ENCODE results near the gene B3GALT5.
A peak's percentile ranks its signal among the peaks of the same experiment; 100 is the strongest.

Gene B3GALT5

DNA sequence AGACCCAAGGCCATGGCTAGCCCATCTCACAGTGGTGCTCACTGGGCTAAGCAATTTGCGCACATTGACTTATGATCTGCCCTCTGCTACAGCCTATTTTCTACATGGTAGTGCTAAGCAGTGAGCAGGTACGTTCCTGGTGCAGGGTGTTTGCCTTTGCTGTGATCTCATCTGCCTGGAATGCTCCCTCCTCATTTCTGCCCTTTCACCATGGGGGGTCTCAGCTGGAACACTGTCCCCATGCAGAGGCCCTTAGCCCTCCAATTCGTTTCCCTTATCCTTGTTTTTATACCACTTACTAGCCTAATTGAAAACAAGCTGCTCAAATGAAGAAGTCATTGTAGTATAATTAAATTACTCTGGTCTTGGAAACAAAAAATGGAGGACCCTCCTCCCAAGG, 2.0 kb upstream of the B3GALT5 start:
- peak; percentile 80 for DNase-seq

DNA sequence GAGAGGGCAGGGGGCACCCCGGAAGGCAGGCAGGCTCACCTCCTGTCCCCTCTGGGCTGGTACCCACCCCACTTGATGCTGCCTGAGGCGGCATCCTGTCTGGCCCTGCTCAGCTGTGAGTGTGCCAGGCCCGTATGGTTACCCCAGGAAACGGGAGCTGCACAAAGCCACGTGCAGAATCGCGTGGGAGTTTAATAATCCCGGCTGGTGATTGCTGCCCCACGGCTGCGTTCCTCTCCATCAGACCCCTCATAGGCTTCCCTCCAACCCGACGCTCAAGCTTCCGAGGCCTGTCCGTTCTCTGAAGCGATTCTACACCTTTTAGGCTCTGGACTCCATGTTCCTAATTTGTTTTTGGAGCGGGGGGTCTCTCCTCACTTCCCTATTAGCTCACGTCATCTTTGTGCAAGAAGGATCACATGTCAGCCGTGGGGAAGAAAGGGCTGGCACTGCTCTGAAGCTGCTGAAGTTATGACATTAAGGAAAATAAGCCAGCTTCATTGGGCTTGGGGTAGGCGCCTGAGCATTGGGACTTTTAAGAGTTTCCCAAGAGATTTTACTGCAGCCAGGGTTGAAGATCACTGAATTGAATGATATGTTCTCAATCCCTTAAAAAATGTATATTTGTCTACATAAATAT, 1.1 kb upstream of the B3GALT5 start:
- DNase-seq: peak; percentile 67

DNA sequence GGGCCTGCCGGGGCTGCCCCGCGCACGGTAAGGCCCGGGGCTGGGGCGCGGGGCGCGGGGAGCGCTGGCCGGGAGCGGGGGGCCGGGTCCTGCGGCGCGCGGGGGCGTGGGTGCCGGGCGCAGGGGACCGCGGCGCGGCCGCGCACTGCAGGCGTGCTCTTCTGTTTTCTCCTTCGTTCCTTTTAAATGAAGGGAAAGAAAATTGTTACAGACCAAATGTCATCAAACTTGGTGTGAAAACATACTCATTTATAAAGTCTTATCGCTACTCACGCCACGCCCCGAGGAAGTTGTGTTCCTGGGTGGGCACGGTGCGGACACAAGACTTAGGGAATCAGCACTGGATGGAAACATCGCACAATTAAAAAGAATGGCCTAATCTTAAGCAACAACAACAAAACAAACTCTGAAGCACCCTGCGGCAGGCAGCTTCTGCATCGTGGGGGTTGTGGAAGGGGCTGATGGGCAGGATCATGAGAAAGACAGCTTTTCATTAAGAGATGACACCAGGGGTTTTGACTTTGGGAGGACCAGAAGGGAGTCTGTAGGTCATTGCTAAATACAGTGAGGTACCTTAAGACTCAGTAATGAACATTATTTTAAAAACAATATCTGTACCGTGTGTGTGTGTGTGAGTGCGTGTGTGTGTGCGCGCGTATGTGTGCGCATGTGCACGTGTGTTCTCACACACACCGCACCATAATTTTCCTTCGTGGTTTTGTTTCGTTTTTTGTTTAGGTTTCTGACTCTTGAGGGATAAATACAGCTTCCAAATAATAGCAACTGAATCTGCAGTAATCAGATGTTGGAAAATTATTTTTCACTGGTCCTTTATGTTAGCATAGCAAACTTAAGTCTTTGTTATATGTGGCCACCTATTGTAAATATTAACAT, 548 bp downstream of the B3GALT5 start:
- DNase-seq: peak; percentile 58

DNA sequence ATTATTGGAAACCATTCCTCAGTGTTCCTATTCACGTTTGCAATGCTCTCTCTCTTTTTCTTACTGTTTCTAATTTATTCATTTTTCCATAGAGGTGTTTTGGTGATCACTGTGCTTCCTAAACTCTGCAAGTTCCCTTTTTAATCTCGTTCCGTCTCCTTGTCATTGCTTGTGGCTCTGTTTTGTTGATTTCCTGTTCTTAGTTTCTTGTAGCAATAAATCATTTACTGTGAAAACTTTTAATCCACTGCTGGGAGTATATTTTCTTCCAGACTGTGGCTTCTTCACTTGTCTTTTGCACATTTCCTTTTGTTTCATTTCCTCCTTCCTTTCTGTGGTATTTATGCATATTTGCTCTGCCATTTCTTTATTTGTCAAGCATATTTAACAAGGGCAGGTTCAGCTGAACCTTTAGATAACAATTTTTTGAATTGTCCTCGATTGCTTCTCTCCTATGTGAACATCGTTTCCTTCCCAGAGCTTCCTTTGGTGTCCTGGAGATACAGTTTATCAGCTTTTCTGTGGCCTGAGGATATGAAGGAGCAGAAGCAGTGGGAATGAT, 3.6 kb downstream of the B3GALT5 start:
- DNase-seq: no peak

DNA sequence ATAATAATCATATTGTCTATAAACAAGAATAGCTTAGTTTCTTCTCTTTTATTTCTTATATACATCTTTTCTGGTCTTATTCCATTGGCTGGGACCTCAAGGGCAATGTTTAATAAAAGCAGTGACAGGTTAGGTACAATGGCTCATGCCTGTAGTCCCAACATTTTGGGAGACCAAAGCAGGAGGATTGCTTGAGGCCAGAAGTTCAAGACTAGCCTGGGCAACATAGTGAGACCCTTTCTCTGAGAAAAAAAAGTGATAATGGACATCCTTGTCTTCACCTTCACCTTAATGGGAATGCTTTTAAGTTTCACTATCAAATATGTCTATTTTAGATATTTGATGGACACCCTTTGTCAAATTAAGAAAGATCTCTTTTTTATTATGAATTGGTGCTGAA, 8.1 kb downstream of the B3GALT5 start:
- no peak for DNase-seq

DNA sequence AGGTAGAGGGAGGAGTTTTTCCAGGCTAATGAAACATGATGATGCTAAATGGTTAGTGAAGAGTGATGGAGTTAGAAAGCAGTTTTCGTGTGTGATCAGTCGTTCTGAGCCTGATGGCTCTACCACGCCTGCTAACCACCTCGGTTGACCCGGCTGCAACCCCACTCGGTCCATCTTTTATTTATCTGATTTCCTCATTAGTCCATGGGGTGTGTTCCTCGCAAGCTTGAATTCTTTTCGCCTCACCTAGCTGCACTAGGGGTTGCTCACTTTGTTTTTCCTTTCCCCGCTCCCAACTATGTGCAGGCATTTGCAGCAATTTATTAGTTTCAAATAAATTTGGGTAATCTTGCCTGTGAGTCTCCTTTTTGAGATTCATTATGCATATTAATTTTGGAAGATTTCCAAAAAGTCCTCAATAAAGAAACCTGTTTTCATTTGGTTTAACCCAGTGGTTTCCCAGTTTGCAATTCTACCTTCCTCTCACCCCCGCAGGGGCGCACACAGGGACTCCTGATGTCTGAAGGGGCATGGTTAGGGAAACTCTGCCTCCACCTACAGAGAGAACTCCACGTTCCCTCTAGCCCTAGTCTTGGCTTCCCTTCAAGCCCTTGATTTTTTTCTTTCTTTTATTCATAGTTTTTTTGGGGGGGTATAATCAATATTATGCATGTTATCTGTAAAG, 12.6 kb downstream of the B3GALT5 start:
- DNase-seq: no peak

DNA sequence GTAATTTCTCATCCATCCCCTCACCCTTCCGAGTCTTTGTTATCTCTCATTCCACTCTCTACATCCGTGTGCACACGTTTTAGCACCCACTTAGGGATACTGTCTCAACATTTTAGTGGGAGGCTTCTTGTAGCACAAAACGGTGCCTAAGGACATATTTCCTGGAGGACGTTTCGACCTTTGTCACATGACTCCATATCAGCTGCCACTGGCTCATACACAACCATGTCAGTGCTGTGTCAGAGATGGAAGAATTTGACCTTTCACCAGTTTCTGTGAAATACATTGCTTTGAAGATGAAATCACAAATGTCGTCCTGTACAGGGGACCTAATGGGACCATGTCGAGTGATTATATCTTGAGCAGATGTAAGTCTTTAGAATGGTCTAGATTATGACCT, 15.6 kb downstream of the B3GALT5 start:
- DNase-seq: no peak

DNA sequence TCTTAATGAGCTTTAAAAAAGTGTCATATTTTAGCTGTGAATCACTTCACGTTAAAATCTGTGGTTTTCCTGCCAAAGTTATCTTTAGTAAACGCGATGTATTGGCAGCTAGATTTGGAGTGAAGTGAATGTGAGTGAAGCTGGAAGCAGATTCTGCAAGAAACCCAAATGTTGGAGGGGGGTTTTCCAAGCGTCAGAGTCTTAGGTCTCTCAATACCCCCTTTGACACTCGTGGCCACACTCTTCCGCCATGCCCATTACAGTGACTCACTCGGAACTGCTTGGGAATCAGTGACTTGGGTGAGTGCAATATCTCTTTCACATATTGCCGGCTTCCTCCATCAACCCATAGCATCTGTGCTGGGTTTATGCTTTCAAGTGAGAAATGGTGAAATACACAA, 17.5 kb downstream of the B3GALT5 start:
- no peak for DNase-seq

DNA sequence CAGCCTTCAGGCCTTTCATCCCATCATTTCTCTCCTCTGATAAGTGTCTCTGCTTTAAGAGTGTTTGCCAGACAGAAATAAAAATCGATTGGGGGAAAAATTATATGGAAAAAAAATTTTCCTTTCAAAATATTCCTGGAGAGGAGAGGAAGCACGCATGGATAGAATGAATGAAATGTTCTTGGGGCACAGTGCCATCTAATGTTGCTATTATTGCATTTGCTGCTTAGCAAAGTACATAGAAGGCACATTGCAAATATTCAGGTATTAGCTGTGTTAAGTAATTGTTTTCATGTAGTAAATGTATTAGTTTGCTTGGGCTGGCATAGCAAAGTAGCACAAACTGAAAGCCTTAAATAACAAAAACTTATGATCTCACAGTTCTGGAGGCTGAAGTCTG, 18.1 kb downstream of the B3GALT5 start:
- peak; percentile 50 for DNase-seq

DNA sequence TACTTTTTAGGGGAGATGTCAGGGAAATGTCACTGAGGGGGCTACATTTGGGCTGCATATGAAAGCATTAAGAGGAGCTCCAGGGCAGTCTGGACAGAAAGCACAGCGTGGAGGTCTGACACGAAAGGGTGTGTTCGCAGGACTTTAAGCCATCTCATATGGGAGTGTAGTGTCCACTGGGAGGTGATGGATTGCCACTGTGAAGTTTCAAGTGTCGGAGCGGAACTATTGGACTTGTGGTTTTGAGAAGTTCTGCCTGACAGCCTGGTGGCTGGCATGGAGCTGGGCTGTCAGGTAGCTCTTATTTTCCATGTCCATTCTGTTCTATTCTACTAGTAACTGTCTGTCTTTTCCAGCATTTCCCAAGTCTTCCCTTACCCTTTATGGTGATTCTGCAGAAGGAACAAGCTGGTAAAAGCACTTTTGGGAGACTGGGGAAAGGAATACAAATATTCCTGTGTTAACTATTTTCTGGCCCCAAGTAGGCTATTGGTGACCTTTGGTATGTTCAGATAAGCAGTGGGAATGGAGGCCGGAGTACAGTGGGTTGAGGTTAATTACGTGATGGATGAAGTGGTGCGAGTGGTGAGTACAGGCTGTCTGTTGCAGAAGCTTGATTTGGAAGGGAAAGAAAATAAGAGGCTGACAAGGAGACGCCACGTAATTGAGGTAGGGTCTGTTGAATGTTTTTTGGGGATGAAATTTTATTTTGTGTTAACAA, 19.3 kb downstream of the B3GALT5 start:
- no peak for DNase-seq

DNA sequence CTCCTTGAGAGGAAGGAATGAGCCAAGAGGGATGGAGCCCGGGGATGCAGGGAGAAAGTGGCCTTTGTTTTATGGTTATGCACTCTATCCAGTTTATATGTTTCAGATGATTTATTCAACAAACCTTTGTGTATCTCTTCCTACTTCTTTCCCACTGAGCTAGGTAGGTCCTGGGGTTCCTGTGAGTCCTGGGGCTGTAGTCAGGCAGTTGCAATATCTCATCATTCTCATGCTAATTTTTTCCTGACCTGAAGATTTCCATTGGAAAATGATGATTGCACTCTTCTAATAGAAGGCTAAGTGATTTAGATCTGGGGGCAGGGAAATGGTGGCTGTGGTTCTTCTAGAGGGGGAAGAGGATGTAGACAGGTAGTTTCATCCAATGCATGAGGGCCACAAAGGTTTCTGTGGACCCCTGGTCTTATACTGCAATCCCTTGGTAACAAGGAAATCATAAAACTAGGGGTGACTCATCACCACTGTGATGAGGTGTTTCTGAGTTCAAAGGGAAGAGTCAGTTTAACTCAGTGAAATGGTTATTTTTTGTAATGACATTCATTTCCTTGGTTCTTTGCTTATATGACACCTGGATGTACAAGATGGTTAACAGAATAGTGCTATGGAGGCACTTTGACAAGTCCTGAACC, 20.2 kb downstream of the B3GALT5 start:
- DNase-seq: no peak

DNA sequence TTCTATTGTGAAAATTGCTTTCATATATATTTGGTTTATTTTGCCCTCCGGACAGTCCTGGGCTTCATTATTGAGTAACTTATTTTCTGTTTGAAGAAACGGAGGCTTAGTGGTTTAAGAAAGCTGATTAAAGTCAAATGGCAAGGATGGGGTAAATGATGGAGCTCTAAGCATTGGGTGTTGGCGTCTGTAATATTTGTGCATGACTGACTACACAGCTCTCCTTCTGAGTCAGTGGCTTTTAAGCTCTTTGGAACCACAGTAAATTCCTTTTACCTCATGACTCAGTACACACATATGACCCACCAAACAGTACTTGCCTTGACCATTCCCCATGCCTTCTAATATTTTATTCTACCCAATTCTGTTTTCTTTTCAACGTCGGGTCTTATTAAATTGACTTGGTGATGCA, 21.0 kb downstream of the B3GALT5 start:
- no peak for DNase-seq

DNA sequence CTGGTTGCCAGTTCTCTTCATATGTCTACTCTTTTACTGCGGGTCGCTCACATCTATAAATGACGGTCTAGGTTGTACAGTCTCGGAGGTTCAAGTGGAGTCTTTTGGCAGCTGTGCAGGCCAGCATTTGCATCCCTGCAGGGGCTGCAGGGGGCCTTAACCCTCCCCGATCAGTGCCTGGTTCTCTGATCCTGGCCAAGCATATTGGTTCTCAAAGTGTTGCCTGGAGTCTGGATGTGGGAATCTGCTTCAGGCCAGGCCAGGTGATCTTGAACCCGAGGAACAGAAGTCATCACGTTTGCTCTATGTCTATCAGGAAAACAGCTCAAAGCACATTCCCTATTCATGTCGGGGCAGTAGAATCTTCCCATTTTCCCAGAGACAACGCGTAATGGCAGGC, 21.8 kb downstream of the B3GALT5 start:
- DNase-seq: no peak

DNA sequence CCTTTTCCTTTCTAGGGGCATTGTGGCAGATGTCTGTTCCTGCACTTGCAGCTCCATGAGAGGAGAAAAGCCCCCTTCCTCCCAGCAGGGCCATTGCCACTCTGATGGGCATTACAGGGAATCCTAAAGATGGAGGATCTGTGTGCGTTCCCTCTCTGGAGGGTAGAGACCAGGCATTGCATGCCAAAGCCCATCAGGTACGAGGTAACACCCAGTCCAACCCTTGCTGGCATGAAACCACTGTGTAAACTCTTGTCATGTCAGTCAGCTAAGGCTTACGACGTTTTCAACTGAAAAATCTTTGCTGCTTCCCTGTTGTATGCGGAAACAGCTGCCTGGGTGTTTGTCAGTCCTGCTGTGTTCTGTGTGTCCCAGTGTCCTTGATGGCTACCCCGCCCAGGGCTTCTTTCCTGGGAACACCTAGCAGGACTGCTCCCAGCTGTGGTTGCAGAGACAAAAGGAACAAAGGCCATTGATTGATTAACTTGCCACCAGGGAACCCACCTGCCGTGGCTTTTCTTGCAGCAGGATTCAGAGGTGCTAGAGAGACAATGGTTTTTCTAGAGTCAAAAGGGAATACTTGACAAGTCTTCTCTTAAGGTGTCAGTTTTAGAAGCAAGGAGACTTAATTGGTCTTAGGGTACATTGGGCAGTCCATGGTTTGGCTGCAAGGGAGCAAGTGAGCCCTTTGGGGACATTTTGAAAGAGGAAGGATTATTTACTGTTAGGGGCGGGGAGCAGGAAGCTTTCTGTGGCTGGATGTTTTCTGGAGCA, 24.6 kb downstream of the B3GALT5 start:
- peak; percentile 98 for DNase-seq

DNA sequence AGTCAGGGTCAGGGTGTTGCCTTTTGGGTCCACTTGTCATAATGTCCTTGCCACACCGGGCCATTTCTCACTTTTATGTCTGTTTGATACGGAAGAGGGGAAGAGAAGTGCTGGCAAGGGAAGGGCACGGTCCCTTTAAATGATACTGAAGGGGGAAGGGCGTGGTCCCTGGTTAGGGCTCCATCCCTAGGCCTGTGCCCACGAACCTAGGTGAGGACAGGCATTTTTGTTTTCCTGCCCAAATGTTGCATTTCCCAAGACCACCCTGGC, 25.2 kb downstream of the B3GALT5 start:
- peak; percentile 75 for DNase-seq

DNA sequence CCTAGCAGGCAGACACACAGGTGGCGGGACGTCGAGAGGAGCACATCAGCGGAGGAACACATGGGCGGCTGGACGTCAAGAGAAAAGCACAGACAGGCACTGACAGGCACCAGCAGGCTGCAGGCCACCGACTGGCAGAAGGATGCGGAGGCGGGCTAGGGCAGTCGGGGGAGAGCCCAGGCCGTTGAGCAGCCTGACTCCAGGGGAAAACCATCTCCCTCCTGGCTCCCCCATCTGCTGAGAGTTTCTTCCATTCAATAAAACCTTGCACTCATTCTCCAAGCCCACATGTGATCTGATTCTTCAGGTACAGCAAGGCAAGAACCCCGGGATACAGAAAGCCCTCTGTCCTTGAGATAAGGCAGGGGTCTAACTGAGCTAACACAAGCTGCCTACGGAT, 25.5 kb downstream of the B3GALT5 start:
- DNase-seq: peak; percentile 75

DNA sequence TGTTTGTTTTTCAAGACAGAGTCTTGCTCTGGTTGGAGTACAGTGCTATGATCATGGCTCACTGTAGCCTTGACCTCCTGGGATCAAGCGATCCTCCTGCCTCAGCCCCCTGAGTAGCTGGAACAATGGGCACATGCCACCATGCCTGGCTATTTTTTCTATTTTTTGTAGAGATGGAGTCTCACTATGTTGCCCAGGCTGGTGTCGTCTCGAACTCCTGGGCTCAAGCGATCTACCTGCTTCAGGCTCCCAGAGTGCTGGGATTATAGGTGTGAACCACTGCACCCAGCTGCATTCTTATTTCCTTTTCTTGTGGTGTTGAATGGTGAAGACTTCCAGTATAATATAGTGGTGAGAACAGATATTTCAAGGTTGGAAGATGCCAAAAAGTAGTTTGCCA, 28.0 kb downstream of the B3GALT5 start:
- DNase-seq: no peak

DNA sequence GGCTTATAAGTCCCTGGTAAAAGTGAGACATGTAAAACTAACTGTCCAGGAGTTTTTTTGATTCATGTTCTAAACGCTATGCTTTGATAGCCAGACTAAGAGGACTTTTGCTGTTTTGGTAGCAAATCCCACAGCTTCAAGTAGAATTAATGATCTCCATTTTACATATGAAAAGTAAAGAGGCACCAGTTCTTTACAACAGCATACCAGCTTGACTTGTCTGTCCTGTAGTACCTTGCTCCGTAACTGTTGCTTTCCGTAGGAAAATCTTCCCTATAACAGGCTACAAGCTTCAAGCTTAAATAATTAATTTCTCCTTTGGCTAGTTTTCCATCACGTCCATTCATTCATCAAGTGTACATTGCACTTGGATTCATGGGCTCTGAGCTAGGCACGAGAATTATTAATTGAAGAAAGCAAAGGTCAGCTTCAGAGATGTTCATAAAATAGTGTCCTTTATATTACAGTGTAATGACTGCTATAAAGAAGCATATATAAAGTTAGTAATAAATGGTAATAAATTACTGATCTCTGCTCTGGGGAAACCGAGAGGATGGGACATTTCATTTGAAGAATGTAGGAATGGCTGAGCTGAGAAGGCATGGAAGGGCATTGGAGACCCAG, 29.2 kb downstream of the B3GALT5 start:
- DNase-seq: no peak

DNA sequence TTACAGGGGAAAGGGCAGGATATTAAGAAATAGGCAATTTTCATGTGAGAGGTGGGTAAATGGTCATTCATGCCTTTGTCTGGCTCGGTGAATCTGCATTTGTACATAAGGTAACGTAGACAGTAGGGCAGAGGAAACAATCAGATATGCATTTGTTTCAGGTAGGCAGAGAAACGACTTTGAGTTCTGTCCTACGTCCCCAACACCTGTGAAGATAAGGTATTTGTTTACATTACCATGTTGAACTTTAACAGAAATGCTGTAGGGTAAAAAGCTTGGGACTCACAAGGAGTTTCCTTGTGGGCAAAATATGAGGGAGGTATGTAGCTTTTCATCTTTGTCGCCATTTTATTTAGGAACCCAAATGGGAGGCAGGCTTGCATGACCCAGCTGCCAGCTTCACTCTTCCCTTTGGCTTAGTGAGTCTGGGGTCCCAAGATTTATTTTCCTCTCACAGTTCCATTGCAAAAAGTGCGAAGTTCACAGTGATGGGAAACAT, 31.4 kb downstream of the B3GALT5 start:
- DNase-seq: no peak

DNA sequence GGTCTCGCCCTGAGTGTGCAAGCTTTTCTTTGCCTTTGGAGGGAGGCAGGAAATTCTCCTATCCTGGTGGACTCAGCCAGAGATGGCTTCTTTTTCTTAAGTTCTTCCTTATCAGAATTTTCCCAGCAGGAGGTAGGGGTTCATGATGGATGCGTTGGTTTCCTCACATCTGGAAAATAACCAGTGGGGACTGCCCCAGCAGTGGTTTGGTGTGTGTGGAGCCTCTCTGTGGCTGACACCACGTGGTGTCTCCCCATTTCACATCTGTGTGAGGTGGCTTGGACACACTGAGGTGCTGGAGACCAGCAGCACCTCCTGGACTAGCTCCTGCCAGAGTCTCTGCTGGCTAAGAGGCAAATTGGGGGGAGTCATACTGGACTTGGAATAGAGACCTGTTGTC, 32.6 kb downstream of the B3GALT5 start:
- DNase-seq: no peak

DNA sequence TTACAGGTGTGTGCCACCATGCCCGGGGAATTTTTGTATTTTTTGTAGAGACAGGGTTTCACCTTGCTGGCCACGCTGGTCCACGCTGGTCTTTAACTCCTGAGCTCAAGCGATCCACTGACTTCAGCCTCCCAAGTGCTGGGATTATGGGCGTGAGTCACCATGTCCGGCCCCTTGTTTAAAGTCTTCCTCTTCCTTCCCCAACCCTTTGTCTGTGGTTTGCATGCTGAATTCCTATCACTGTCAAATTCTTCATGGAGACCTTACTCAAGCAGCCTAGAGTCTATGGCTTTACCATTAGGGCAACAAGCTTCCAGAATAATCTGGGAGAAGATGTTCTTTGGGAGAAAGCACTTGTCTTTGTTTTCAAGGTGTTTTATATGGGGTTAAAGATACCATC, 34.7 kb downstream of the B3GALT5 start:
- no peak for DNase-seq
